ENCODE results near the gene TNFSF12. TPM values are rescaled to one million over a fixed set of nuclear protein-coding genes. Genes with fewer than 3 reads are reported as not detected.

The TNFSF12 gene
- total RNA-seq, 2 donors from 2014 or later, result 54.6 to 98.3 TPM

GRCh38 chr17:7606280-7606679, 57.4 kb downstream of the TNFSF12 start:
- H3K27ac ChIP-seq, result no peak overlapping the region
- ATAC-seq (ENCODE audit: insufficient number of reproducible peaks, low FRiP score, low read depth) (no peak), DNase-seq (ENCODE audit: low spot score) (no peak)
- H3K27me3 ChIP-seq (replicated peaks; ENCODE audit: insufficient read depth), result no peaks in the 10 kb centered on the region
- no peak overlapping the region for H3K4me3 ChIP-seq
- peaks cover 43% of the 10 kb centered on the region for H3K36me3 ChIP-seq
- H3K4me1 ChIP-seq (ENCODE audit: control insufficient read depth in 1 of 2, low read depth in 2 of 2), result peaks cover 3 to 9% of the 10 kb centered on the region in 2 donors
- H3K9me3 ChIP-seq, result no peaks in the 10 kb centered on the region
- TF ChIP-seq CTCF (IDR thresholded peaks at IDR 0.05), result no peak

Other genes starting within 250 kb of the TNFSF12 start
- 100 to 1,000 TPM; 118 to 130 TPM for gene EIF5A, start 241.4 kb upstream of the TNFSF12 start, total RNA-seq
- 10 to 100 TPM; 66.5 to 100.0 TPM for gene GPS2, start 233.7 kb upstream of the TNFSF12 start, total RNA-seq
- gene NEURL4, start 219.7 kb upstream of the TNFSF12 start, total RNA-seq, result 10 to 100 TPM; 24.4 to 45.3 TPM
- gene ACAP1, start 212.5 kb upstream of the TNFSF12 start, total RNA-seq, result 1 to 10 TPM; 6.8 to 9.9 TPM
- gene KCTD11, start 196.9 kb upstream of the TNFSF12 start, total RNA-seq, result 10 to 100 TPM; 13.3 to 20.2 TPM
- not detected for gene TMEM95, start 193.9 kb upstream of the TNFSF12 start, total RNA-seq
- gene TNK1, start 168.0 kb upstream of the TNFSF12 start, total RNA-seq, result 1 to 10 TPM; 3.7 to 4.7 TPM
- gene PLSCR3, start 154.5 kb upstream of the TNFSF12 start, total RNA-seq, result 10 to 100 TPM; 31.0 to 49.4 TPM
- gene TMEM256, start 145.0 kb upstream of the TNFSF12 start, total RNA-seq, result 10 to 100 TPM; 27.9 to 88.9 TPM
- 10 to 100 TPM in 1 of 2 donors, 1 to 10 TPM in 1; 9.2 to 20.8 TPM for gene NLGN2, start 141.2 kb upstream of the TNFSF12 start, total RNA-seq
- not detected for gene SPEM1, start 128.7 kb upstream of the TNFSF12 start, total RNA-seq
- not detected for gene SPEM2, start 123.4 kb upstream of the TNFSF12 start, total RNA-seq
- not detected for gene SPEM3, start 120.2 kb upstream of the TNFSF12 start, total RNA-seq
- gene TMEM102, start 113.6 kb upstream of the TNFSF12 start, total RNA-seq, result 1 to 10 TPM; 7.7 to 9.7 TPM
- under 1 TPM in 1 of 2 donors, not detected in 1; 0.68 TPM for gene FGF11, start 109.5 kb upstream of the TNFSF12 start, total RNA-seq
- 10 to 100 TPM; 11.6 to 17.6 TPM for gene CHRNB1, start 104.0 kb upstream of the TNFSF12 start, total RNA-seq
- gene ZBTB4, start 69.4 kb upstream of the TNFSF12 start, total RNA-seq, result 10 to 100 TPM; 56.2 to 72.3 TPM
- gene SLC35G6, start 67.6 kb upstream of the TNFSF12 start, total RNA-seq, result not detected
- 100 to 1,000 TPM in 1 of 2 donors, 10 to 100 TPM in 1; 77.8 to 151 TPM for gene POLR2A, start 64.7 kb upstream of the TNFSF12 start, total RNA-seq
- 10 to 100 TPM; 40.5 to 49.2 TPM for gene TNFSF13, start 9.7 kb downstream of the TNFSF12 start, total RNA-seq
- gene SENP3, start 12.9 kb downstream of the TNFSF12 start, total RNA-seq, result 10 to 100 TPM; 47.0 to 80.7 TPM
- gene CD68, start 30.6 kb downstream of the TNFSF12 start, total RNA-seq, result 100 to 1,000 TPM in 1 of 2 donors, 10 to 100 TPM in 1; 70.8 to 133 TPM
- gene MPDU1, start 34.8 kb downstream of the TNFSF12 start, total RNA-seq, result 10 to 100 TPM; 31.1 to 38.9 TPM
- 1 to 10 TPM in 1 of 2 donors, under 1 TPM in 1; 0.81 to 2.8 TPM for gene SOX15, start 41.0 kb downstream of the TNFSF12 start, total RNA-seq
- gene FXR2, start 65.8 kb downstream of the TNFSF12 start, total RNA-seq, result 10 to 100 TPM; 42.8 to 53.9 TPM
- gene SAT2, start 78.8 kb downstream of the TNFSF12 start, total RNA-seq, result 10 to 100 TPM; 29.8 to 30.9 TPM
- gene SHBG, start 81.1 kb downstream of the TNFSF12 start, total RNA-seq, result not detected
- gene ATP1B2, start 101.9 kb downstream of the TNFSF12 start, total RNA-seq, result 1 to 10 TPM; 1.1 to 1.4 TPM
- gene TP53, start 138.4 kb downstream of the TNFSF12 start, total RNA-seq, result 10 to 100 TPM; 16.8 to 23.7 TPM
- gene WRAP53, start 139.4 kb downstream of the TNFSF12 start, total RNA-seq, result 1 to 10 TPM; 2.9 to 3.4 TPM
- gene EFNB3, start 156.1 kb downstream of the TNFSF12 start, total RNA-seq, result not detected
- gene DNAH2, start 168.7 kb downstream of the TNFSF12 start, total RNA-seq, result under 1 TPM in 1 of 2 donors, not detected in 1; under 0.01 TPM